HepG2 (cell line): Measurements from ENCODE around the gene SCAMP3. TPM values are rescaled to one million over a fixed set of nuclear protein-coding genes. Genes with fewer than 3 reads are reported as not detected.
A peak's percentile ranks its signal among the peaks of the same experiment; 100 is the strongest.

Source experiments
- BCL6 ChIP-seq: IDR thresholded peaks from 2 replicates; pipeline ENCODE4 v1.6.1; 2016; ENCODE audit warnings: missing genetic modification reagents, missing compliant biosample characterization
- EHMT2 ChIP-seq: fragments of 200-600 bp; sonication (generic); IDR thresholded peaks from 2 replicates; pipeline ENCODE4 v1.7.0; 2017; ENCODE audit warnings: antibody characterized with exemption, low read depth, low read length, borderline replicate concordance
- HMG20A ChIP-seq: IDR thresholded peaks from 2 replicates; pipeline ENCODE4 v1.6.1; 2016; ENCODE audit warnings: borderline replicate concordance
- HMGA1 ChIP-seq: sonication (generic); formaldehyde crosslinking; conservative IDR thresholded peaks from 2 replicates; pipeline ENCODE4 v1.4.0; 2020; ENCODE audit warnings: missing genetic modification reagents
- MIXL1 ChIP-seq: IDR thresholded peaks from 2 replicates; pipeline ENCODE4 v1.6.1; 2016
- PHF8 ChIP-seq: sonication (generic); formaldehyde crosslinking; IDR thresholded peaks from 2 replicates; pipeline ENCODE4 v1.5.0; 2020; ENCODE audit warnings: missing genetic modification reagents
- SP5 ChIP-seq: IDR thresholded peaks from 2 replicates; pipeline ENCODE4 v1.6.1; 2016; ENCODE audit warnings: low read depth, borderline replicate concordance
- ZEB1 ChIP-seq: IDR thresholded peaks from 2 replicates; pipeline ENCODE4 v1.6.1; 2012; ENCODE audit warnings: mild to moderate bottlenecking, low read depth, inconsistent platforms; ENCODE audit not compliant: insufficient replicate concordance
- ZNF143 ChIP-seq: sonication (generic); formaldehyde crosslinking; IDR thresholded peaks from 2 replicates; pipeline ENCODE4 v1.4.0; 2020; ENCODE audit warnings: missing genetic modification reagents
- ZNF335 ChIP-seq: sonication (generic); formaldehyde crosslinking; IDR thresholded peaks from 2 replicates; pipeline ENCODE4 v1.4.0; 2020; ENCODE audit warnings: missing genetic modification reagents
- ZNF431 ChIP-seq: sonication (generic); formaldehyde crosslinking; IDR thresholded peaks from 2 replicates; pipeline ENCODE4 v1.9.0; 2022; ENCODE audit warnings: missing genetic modification reagents, low read depth, mild to moderate bottlenecking, borderline replicate concordance
- polyA plus RNA-seq, 8 experiments: library from polyadenylated mRNA; depleted of rRNA in 3 of 8; stranded (reverse) in 7 of 8; unstranded in 1 of 8; fragments of >200 nt; fragmentation: Illumina TruSeq in 4 of 8; extraction: Trizol in 4 of 8; gene quantifications; 2 replicates each; pipeline versions ENCODE4 v1.2.1 to v1.2.3, GENCODE V29; 2011 to 2016; ENCODE audit warnings: low read depth in 4 of 8, missing spikeins in 1 of 8, mixed read lengths in 1 of 8; ENCODE audit not compliant: insufficient read depth in 1 of 8
- total RNA-seq, 5 experiments: library from RNA; depleted of rRNA; stranded (reverse); fragments of >200 nt; fragmentation: Illumina TruSeq; extraction: Trizol; gene quantifications; 2 replicates each; pipeline ENCODE4 v1.2.3, GENCODE V29; 2016; ENCODE audit warnings: low read depth in 1 of 5
- TF ChIP-seq, protein P1 (sequence below): sonication (generic); formaldehyde crosslinking; IDR thresholded peaks from 2 replicates; pipeline ENCODE4 v1.5.1; 2020; ENCODE audit warnings: mild to moderate bottlenecking, missing genetic modification reagents, moderate library complexity
- TF ChIP-seq, protein P2 (sequence below): IDR thresholded peaks from 2 replicates; pipeline ENCODE4 v1.4.0; 2020; ENCODE audit warnings: mild to moderate bottlenecking, missing genetic modification reagents
- TF ChIP-seq, protein P3 (sequence below), 2 experiments: sonication (generic) in 1 of 2; formaldehyde crosslinking in 1 of 2; IDR thresholded peaks; 2 replicates each; pipeline versions ENCODE4 v1.6.1 to v1.9.0; 2014 to 2022; ENCODE audit warnings: antibody characterized with exemption in 1 of 2, borderline replicate concordance in 1 of 2, inconsistent platforms in 1 of 2, low read depth in 1 of 2, missing genetic modification reagents in 1 of 2

SCAMP3 gene
- total and polyA plus RNA-seq, 2 of the 13 experiments (the other 11 are each of a cell fraction or from before 2014, with no cell fraction given) = 46.8 to 83.3 TPM

DNA sequence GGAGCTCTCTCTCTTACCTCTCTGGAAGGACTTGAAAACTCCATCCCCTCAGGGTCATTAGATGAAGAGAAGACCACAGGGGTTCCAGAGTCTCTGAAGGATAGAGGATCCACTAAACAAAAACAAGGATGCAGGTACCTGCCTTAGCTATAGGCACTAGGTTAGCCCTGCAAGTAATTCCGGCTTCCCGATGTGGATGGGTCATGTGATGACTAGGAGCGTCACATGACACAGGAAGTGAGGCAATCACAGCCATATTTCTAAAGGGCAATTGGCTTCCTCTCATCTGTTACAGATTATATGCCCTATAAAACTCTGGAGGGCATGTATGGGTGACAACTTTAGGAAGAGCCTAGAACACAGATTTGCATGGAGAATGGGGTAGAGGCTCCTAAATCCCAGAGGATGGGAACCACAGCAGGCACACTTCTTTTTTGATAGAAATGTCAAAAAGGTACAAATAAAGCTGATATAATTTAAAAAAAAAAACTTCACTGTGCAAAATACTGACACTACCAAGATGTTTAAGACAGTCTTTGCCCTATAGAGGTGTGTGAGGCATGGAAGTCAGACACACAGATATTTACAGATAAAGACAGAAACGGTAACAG, 21.0 kb downstream of the SCAMP3 start (continued):
- TF ChIP-seq, protein P1, sequence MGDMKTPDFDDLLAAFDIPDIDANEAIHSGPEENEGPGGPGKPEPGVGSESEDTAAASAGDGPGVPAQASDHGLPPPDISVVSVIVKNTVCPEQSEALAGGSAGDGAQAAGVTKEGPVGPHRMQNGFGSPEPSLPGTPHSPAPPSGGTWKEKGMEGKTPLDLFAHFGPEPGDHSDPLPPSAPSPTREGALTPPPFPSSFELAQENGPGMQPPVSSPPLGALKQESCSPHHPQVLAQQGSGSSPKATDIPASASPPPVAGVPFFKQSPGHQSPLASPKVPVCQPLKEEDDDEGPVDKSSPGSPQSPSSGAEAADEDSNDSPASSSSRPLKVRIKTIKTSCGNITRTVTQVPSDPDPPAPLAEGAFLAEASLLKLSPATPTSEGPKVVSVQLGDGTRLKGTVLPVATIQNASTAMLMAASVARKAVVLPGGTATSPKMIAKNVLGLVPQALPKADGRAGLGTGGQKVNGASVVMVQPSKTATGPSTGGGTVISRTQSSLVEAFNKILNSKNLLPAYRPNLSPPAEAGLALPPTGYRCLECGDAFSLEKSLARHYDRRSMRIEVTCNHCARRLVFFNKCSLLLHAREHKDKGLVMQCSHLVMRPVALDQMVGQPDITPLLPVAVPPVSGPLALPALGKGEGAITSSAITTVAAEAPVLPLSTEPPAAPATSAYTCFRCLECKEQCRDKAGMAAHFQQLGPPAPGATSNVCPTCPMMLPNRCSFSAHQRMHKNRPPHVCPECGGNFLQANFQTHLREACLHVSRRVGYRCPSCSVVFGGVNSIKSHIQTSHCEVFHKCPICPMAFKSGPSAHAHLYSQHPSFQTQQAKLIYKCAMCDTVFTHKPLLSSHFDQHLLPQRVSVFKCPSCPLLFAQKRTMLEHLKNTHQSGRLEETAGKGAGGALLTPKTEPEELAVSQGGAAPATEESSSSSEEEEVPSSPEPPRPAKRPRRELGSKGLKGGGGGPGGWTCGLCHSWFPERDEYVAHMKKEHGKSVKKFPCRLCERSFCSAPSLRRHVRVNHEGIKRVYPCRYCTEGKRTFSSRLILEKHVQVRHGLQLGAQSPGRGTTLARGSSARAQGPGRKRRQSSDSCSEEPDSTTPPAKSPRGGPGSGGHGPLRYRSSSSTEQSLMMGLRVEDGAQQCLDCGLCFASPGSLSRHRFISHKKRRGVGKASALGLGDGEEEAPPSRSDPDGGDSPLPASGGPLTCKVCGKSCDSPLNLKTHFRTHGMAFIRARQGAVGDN (CRISPR knock-in tag) = no peak
- TF ChIP-seq MIXL1 (CRISPR knock-in tag) = peak; percentile 66; the same call in 1 of the 2 replicates
- TF ChIP-seq SP5 (CRISPR knock-in tag) = 0 out of 2 replicates have a peak, but pooled peaks have one; percentile 21
- peak; percentile 86; the same call in 1 of the 2 replicates for TF ChIP-seq EHMT2
- 0 out of 2 replicates have a peak, but pooled peaks have one; percentile 9 for TF ChIP-seq HMG20A (CRISPR knock-in tag)
- peak; percentile 68; the same call in 1 of the 2 replicates for TF ChIP-seq ZNF143
- 0 out of 2 replicates have a peak, but pooled peaks have one; percentile 19 for TF ChIP-seq BCL6 (CRISPR knock-in tag)
- TF ChIP-seq, protein P2, sequence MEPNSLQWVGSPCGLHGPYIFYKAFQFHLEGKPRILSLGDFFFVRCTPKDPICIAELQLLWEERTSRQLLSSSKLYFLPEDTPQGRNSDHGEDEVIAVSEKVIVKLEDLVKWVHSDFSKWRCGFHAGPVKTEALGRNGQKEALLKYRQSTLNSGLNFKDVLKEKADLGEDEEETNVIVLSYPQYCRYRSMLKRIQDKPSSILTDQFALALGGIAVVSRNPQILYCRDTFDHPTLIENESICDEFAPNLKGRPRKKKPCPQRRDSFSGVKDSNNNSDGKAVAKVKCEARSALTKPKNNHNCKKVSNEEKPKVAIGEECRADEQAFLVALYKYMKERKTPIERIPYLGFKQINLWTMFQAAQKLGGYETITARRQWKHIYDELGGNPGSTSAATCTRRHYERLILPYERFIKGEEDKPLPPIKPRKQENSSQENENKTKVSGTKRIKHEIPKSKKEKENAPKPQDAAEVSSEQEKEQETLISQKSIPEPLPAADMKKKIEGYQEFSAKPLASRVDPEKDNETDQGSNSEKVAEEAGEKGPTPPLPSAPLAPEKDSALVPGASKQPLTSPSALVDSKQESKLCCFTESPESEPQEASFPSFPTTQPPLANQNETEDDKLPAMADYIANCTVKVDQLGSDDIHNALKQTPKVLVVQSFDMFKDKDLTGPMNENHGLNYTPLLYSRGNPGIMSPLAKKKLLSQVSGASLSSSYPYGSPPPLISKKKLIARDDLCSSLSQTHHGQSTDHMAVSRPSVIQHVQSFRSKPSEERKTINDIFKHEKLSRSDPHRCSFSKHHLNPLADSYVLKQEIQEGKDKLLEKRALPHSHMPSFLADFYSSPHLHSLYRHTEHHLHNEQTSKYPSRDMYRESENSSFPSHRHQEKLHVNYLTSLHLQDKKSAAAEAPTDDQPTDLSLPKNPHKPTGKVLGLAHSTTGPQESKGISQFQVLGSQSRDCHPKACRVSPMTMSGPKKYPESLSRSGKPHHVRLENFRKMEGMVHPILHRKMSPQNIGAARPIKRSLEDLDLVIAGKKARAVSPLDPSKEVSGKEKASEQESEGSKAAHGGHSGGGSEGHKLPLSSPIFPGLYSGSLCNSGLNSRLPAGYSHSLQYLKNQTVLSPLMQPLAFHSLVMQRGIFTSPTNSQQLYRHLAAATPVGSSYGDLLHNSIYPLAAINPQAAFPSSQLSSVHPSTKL = peak; percentile 34; the same call in 1 of the 2 replicates
- TF ChIP-seq ZNF335 = peak; percentile 60; the same call in 1 of the 2 replicates
- TF ChIP-seq HMGA1 = no peak
- 0 out of 2 replicates have a peak, but pooled peaks have one; percentile 50 for TF ChIP-seq ZNF431 (CRISPR knock-in tag)
- TF ChIP-seq, protein P3, sequence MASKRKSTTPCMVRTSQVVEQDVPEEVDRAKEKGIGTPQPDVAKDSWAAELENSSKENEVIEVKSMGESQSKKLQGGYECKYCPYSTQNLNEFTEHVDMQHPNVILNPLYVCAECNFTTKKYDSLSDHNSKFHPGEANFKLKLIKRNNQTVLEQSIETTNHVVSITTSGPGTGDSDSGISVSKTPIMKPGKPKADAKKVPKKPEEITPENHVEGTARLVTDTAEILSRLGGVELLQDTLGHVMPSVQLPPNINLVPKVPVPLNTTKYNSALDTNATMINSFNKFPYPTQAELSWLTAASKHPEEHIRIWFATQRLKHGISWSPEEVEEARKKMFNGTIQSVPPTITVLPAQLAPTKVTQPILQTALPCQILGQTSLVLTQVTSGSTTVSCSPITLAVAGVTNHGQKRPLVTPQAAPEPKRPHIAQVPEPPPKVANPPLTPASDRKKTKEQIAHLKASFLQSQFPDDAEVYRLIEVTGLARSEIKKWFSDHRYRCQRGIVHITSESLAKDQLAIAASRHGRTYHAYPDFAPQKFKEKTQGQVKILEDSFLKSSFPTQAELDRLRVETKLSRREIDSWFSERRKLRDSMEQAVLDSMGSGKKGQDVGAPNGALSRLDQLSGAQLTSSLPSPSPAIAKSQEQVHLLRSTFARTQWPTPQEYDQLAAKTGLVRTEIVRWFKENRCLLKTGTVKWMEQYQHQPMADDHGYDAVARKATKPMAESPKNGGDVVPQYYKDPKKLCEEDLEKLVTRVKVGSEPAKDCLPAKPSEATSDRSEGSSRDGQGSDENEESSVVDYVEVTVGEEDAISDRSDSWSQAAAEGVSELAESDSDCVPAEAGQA (IDR thresholded peaks at IDR 0.05; ENCODE audit: low read depth) = peak; percentile 83
- TF ChIP-seq, protein P3 (CRISPR knock-in tag; IDR thresholded peaks at IDR 0.05; ENCODE audit: borderline replicate concordance) = no peak
- peak; percentile 31 for TF ChIP-seq ZEB1
- peak; percentile 50; the same call in 1 of the 2 replicates for TF ChIP-seq PHF8
